Measurements from ENCODE around the gene RNF126.
"Not testable (repeated sequence)": the region's sequence is repeated elsewhere in the genome, so short reads cannot be mapped to it uniquely, and the experiment has no call there.

RNF126 gene

DNA sequence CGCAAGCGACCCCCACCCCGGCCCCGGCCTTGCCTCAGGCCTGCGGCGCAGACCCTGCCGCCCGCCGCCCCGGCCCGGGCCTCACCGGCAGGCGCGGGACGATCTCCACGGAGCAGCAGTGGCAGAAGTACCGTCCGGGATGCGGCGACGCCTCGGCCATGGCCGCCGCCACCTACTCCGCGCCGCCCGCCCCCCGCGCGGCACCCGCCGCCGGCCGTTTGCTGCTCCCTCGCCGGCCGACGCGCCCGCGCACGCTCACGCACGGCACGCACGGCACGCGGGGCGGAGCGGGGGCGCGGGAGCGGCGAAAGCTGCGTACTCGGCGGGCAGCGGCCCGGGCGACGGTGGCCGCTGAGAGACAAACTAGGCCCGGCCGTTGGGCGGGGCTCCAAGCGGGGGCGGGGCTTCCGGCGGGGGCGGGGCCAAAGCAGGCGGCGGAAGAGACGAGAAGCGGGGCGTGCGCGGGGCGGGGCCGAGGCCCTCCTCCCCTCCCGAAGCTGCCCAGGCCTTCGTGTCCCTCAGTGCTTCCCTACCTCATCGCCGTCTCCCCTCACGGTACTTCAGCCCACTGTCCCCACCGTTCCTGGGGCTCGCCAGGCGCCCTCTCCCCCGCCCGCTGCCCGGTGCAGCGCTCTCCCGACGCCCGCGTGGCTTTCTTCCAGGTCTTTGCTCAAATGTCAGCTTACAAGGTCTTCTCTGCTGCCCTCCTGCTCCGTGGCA, at the start of gene RNF126:
Gene RNF126 (minus strand): TSS at position 253 of the 720 bp plus-strand sequence. CDS start 93 bp downstream, at position 160.
- DNase-seq: peak; percentile 94

DNA sequence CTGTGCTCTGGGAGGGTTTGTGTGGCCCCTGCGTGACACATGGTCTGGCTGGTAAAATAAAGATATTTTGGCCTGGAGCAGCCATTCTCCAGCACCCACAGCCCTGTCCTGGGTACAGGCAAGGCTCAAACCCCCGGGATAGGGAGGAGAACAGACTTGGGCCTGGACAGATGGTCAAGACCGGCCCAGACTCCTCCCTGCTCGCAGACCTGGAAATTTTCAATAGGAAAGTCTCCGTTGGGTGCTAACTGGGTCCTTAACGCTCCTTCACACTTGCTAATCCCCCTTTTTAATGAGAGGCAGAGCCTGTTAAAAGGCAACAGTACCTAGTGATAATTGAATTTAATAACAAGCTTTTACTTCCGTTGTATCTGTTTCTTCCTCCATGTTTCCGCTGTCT, 48.2 kb upstream of the RNF126 start:
- no peak for DNase-seq

DNA sequence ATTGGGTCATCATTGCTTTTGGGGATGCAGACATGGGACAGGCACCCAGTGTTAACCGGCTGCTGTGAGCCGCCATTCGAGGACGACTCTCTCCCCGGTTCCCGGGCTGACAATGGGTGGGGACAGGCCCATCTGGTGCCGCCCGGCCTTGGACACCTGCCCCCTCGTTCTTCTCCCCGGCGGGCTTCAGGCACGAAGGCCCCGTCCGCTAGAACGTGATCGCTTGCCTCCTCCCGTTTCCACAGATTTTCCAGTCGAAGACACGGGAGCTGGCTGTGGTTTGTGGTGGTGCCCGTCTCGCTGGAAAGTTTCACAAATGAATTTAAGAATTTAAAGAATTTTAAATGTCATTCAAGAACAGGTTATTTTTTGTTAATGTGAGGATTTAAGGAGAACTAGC, 47.8 kb upstream of the RNF126 start:
- DNase-seq: no peak

DNA sequence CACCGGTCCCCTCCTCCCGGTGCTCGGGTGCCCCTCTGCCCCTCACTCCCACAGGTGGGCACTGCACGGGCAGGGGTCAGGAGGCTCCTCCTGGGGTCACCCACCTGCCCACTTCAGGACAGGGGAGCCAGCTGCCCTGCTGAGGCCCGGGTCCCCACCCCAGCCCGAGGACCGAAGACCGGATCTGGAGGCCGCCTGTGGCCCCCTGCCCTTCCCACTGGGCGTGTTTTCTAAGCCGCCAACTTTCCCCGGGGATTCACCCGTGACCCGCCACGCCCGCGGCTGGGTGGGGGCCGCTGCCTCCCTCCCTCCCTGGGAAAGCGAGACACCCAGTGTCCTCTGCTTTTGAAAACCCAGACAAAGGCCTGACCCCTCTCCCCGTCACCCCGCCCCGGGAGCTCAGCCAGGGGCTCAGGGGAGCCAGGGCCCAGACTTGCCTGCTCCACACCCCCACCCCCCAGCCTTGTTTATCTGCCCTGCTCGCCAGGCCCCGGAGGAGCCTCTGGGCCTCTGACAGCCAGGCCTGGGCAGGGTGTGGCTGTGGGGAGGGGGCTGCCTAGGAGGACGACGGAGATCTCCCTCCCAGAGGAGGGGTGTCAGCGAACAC, 47.1 kb upstream of the RNF126 start:
- DNase-seq: no peak

DNA sequence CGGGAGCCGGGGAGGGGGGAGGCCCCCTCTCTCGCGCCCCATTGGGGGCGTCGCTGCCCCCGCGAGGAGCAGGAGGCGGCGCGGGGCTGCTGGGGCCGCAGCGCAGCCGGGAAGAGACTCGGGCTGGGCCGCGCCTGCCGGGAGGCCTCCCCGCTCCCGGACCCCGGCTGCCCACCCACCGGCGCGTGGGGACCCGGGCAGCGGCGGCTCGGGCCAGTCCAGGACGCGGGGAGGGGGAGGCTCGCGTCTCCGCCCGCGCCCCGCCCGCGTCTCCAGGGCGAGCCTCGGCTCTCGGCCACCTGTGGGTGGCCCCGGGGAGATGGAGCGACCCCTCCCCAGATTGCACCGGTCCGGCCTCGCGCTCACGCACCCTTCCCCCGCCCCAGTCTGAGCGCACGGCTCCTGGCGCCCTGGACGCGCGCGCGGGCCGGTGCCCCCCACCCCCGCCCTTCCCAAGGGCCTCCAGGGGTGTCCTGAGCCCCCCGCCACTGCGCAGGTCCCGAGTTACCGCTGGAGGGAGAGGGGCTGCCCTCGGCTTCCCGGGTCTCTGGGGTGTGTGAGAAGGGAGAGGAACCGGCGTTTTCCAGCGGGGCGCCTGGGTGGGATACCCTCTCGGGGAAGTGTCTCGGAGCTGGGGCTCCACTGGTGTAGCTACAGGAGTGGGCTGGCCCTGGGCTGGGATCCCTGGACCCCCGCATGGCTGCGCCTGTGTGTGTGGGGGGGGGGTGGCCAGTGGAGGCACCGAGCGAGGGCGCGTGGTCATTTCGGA, 46.4 kb upstream of the RNF126 start:
- no peak for DNase-seq

DNA sequence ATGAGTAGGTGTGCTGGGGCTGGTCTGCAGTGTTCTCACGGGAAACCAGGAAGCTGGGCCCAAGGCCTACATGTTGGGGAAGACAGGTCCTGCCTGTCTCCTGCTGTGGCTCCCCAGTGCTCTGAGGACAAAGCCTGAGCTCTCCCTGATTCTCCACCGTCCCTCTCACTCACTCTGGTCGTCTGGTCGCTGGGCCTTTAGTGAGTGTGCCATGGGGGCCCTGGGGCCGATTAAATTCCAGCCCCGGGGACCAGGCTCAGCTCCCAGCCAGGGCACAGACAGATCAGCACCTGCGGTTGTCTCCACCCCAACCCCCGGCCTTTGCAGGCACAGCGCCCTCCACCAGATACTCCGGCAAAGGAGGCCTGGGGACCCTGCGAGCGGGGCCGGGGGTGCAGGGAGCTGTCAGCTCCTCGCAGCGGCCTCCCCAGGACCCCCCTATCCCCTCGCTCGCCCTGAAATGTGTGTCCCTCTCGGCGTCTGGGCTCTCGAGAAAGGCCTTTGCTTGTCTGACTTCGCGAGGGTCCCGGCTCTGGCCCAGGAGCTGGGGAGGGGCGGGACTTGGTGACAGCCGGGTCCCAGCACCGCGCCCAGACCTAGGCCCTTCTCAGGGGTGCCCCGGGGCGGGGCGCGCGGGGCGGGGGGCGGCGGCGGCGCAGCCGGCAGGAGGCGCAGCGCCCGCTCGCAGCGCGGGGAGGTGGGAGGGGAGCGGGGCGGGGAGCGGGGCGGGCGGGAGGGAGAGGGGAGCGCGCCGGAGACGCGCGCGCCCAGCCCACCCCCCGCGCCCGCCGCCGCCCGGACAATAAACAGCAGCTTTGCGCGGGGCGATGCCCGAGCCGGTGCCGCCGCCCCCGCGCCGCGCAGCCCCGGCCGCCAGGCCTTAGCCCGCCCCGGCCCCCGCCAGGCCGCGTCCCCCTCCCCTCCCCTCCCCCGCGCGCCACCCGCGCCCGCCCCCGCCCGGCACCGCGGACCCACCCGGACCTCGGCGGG, 45.4 kb upstream of the RNF126 start, which contains the start of gene PALM:
Gene PALM (plus strand): TSS at position 782 of the 990 bp plus-strand sequence. CDS start 212 bp downstream, outside the sequence.
- DNase-seq: peak; percentile 69

DNA sequence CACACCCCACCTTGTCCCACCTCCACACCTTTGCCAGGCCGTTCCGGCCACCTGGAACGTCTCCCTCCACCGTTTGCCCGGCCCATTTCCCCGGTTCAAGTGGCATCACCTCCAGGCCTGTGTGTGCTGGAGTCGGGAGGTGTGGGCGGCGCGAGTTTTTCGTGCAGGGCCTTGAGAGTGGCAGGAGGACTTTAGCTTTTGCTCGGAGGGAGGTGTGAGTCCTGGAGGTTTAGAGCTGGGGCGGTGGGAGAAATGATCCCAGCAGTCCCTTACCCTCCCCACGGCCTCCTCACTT, 41.4 kb upstream of the RNF126 start:
- DNase-seq: no peak

DNA sequence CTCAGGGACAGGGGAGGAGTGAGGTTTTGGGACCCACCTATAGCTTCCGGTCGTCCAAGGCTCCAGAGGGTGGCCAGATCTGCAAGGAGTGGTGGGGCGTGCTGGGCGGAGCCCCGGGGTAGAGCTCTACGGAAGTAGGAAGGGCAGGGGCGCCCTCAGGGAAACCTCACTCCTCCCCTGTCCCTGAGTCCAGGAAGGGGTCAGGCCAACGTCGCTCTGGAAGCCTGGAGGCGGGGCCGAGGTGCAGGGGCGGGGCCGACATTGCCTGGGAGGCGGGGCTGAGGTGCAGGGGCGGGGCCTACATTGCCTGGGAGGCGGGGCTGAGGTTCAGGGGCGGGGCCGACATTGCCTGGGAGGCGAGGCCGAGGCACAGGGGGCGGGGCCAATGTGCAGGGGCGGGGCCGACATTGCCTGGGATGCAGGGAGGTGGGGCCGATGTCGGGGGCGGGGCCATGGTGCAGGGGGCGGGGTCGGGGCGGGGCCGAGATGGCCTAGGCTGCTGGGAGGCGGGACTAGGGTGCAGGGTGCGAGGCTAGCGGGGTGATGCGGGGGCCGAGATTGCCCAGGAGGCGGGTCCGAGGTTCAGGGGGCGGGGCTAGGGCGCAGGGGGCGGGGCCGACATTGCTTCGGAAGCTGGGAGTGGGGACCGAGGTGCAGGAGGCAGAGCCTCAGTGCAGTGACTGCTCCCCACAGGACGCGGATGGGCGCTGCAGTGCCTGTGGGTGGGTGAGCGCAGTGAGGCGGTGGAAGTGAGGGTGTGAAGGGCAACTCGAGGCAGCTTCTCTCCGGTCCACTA, 40.8 kb upstream of the RNF126 start:
- DNase-seq: peak; percentile 59

DNA sequence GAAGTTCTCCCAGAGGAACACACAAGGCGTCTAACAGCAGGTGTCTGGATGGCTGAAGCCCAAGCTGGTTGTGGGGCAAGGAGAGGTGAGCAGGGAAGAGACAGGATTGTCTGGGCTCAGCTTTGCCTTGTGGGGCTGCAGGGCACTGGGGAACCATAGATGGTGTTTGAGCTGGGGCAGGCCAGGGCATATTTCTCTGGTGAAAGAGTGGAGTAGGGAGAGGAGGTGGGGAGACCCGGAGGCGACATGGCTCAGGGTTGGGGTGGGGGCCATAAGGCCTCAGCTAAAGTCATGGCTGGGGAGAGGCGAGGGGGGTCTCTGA, 40.3 kb upstream of the RNF126 start:
- no peak for DNase-seq

DNA sequence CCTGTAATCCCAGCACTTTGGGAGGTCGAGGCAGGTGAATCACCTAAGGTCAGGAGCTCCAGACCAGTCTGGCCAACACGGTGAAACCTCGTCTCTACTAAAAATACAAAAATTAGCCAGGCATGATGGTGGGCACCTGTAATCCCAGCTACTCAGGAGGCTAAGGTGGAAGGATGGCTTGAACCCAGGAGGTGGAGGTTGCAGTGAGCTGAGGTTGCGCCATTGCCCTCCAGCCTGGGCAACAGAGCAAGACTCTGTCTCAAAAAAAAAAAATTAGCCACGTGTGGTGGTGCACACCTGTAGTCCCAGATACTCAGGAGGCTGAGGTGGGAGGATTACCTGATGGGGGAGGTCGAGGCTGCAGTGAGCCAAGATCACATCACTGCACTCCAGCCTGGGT, 39.8 kb upstream of the RNF126 start:
- not testable (repeated sequence) for DNase-seq

DNA sequence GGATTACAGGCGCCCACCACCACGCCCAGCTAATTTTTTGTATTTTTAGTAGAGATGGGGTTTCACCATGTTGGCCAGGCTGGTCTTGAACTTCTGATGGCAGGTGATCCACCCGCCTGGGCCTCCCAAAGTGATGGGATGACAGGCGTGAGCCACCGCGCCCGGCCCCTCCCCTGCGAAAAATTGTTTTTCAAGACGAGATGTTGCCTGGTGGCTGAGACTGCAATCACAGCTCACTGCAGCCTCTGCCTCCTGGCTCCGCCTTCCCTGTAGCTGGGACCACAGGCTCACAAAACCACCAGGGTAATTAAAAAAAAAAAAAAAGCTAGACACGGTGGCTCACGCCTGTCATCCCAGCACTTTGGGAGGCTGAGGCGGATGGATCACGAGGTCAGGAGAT, 36.9 kb upstream of the RNF126 start:
- DNase-seq: not testable (repeated sequence)

DNA sequence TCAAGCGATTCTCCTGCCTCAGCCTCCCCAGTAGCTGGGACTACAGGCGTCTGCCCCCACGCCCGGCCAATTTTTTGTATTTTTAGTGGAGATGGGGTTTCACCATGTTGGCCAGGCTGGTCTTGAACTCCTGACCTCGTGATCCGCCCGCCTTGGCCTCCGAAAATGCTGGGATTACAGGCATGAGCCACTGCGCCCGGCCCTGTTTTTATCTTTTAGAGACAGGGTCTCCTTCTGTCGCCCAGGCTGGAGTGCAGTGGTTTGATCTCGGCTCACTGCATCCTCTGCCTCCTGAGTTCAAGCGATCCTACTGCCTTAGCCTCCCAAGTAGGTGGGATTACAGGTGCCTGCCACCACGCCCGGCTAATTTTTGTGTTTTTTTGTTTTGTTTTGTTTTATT, 35.5 kb upstream of the RNF126 start:
- DNase-seq: not testable (repeated sequence)

DNA sequence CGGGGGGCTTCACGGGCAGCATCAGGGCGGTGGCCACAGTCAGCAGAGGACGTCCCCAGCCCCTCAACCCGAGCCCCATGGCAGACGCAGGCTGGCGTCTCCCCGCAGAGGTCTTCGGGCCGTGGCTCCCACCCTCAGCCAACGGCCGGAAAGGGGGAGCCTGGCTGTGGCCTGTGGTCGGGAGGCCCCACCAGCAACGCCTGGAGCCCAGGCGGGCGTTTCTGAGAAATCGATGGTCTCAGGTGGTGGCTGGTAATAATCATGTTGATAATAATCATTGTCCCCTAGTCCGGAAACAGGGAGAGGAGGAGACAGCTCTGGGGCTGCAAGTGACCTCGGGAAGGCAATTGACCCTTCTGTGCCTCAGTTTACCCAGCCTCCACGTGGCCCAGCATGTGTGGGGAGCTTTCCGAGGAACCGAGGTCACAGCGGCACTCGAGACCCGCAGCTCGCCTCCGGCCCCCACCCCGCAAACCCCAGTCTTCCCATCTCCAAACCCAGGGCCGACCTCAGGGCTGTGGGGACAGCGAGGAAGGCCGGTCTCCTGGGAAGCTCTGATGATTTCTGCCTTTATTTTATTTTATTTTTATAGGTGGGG, 32.4 kb upstream of the RNF126 start, which contains the start of gene PRSS57:
Gene PRSS57 (minus strand): TSS at position 101 of the 598 bp plus-strand sequence. CDS start 22 bp downstream, at position 79.
- no peak for DNase-seq

DNA sequence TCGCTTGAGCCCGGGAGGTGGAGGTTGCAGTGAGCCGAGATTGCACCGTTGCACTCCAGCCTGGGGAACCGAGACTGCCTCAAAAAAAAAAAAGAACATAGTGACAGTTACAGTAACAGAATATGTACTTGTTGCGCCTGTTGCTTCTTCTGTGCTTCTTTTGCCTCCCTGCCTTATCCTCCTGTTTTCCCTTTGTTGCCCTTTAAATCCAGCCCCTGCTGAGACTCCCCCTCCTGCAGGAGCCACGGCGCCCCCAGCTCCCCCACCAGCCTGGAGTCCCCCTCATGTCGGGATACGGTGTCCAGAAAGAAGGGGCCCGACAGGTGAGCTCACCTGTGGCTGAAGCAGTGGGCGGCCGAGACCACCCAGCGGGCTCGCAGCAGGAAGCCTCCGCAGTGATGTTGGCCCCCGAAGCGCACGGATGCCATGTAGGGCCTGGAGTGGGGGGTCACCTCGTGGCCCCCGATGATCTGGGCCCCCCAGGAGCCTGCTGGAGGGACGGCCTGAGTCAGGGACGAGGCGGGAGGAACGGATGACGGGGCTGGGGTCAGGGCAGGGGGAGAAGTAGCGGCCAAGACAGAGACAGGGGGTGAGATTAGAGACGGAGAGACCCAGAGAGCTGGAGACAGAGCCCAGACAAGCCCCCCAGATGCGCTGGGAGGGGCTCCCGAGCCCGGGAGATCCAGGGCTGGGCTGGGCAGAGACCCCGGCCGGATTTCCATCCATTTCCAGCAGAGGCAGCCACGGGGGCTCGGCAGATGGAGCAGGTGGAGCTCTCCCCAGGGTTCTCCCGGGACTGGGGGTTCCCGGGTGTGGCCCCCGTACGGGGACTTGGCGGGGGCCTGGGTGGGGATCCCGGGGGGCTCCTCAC, 31.7 kb upstream of the RNF126 start:
- no peak for DNase-seq

DNA sequence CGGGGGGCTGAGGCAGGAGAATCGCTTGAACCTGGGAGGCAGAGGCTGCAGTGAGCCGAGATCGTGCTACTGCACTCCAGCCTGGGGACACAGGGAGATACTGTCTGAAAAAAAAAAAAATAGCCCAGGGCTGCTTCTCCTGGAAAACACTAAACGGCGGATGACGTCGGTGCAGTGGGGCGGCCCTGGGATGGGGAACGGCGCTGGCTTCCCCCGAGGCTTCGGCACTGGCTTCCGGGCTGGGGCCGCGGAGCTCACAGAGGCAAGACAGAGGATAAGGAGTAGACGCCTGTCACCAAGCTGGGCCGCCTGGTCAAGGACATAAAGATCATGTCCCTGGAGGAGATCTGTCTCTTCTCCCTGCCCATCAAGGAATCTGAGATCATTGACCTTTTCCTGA, 27.2 kb upstream of the RNF126 start:
- no peak for DNase-seq

DNA sequence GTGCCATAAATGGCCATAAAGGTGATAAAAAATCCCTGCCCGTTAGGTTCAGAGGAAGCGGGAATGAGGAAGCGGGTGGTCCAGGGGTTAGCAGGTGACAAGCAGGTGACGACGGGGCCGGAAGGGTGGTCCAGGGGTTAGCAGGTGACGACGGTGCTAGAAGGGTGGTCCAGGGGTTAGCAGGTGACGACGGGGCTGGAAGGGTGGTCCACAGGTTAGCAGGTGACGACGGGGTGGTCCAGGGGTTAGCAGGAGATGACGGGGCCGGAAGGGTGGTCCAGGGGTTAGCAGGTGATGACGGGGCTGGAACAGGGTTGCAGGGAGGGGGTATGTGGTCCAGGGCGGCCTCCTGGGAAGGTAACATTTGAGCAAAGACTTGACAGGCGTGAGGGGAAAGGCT, 26.0 kb upstream of the RNF126 start:
- DNase-seq: no peak

DNA sequence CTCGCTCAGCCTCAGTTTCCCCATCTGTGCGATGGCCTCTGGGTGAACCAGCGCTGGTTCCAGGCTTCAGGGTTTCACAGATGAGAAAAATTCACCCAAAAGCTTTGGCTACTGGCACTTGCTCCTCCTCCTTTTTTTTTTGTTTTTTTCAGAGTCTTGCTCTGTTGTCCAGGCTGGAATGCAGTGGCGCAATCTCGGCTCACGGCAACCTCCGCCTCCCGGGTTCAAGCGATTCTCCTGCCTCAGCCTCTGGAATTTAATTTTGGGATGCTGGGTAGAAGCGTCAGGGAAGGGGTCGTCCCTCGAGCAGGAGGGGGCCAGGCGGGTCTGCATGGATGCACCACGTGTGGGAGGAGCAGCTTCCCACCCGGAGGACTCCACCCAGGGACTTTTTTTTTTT, 25.2 kb upstream of the RNF126 start:
- DNase-seq: no peak

DNA sequence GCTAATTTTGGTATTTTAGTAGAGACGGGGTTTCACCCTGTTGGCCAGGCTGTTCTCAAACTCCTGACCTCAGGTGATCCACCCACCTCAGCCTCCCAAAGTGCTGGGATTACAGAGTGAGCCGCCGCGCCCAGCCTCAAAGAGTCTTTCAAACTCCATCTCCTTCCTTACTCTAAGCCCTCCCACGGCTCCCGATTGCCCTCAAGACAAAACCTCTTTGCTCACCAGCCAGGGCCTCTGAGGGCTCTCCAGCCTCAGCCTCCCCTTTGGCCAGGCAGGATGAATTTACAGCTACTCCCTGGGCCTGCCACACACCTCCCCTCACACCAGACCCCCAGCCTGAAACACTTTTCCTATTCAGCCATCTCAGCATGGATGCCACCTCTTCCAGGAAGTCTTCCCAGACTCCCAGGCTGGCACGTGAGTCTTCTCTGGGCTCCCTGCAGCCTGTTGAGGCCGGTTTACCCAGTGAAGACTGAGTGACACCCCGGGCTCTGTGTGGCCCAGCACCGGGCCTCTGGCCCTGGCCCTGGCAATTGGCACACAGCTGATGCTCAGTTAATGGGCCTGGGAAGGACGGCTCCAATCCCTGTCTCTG, 24.7 kb upstream of the RNF126 start:
- DNase-seq: no peak

DNA sequence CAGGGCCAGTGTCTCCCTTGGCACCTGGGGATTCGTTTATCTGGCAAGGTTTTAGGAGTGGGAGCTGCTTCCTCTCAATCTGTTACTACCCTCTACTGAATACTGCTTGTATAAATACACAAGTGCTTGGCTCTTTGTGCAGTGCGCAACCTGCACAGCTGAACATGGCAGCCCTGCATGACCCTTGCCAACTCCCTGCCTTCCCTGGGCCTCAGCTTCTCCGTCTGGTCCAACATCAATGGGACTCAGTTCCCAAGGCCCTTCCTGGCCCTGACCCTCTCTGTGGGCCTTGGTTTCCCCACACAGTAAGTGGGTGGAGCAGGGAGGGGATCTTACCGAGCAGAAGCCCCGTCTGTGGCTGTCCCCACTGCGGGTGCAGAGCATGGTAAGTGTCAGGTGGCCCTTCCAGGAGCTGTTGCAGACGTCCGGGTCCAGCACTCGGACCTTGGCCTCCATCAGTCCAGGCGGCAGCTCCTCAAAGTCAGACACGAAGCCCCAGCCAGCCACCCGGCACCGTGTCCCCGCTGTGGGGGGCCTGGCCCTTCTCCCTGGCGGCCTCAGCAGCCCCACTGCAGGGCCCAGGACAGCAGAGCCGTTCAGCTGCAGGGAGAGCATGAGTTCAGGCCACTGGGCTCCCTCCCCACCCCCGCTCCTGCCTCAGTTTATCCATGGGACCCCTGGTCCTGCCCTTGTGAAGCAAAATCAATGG, 23.7 kb upstream of the RNF126 start:
- DNase-seq: no peak
